Fibroblast of lung (primary cell): ENCODE results near the gene THOC6. TPM values are rescaled to one million over a fixed set of nuclear protein-coding genes. Genes with fewer than 3 reads are reported as not detected.

Source experiments
- DNase-seq, 2 donors: peaks; one replicate each; pipeline versions ENCODE4 v3.0.0 to v3.0.0-alpha.2; 2010; ENCODE audit warnings: low read depth in 2 of 2
- H2AFZ ChIP-seq: 2 replicates; pipeline ENCODE4 v1.5.1; 2012; ENCODE audit warnings: low read length, control low read depth, inconsistent platforms
- H3K27ac ChIP-seq: 2 replicates; pipeline ENCODE4 v1.5.1; 2011; ENCODE audit warnings: low read length, control low read depth; ENCODE audit not compliant: insufficient read depth
- H3K27me3 ChIP-seq: 2 replicates; pipeline ENCODE4 v1.5.1; 2011; ENCODE audit warnings: mild to moderate bottlenecking, low read length; ENCODE audit not compliant: control insufficient read depth, insufficient read depth
- H3K36me3 ChIP-seq: 2 replicates; pipeline ENCODE4 v1.5.1; 2011; ENCODE audit warnings: low read length; ENCODE audit not compliant: control insufficient read depth, insufficient read depth
- H3K4me1 ChIP-seq: 2 replicates; pipeline ENCODE4 v1.5.1; 2011; ENCODE audit warnings: low read length; ENCODE audit not compliant: control insufficient read depth, insufficient read depth; ENCODE audit errors: extremely low read depth
- H3K4me2 ChIP-seq: 2 replicates; pipeline ENCODE4 v1.5.1; 2011; ENCODE audit warnings: low read length, control low read depth; ENCODE audit not compliant: insufficient read depth; ENCODE audit errors: extremely low read depth
- H3K4me3 ChIP-seq, 4 experiments: fragments of 200-600 bp in 1 of 4; sonication (generic) in 1 of 4; replicated peaks in 1 of 4; 2 replicates each; pipeline ENCODE4 v1.5.1; 2011 to 2016; ENCODE audit warnings: low read length in 4 of 4, low read depth in 3 of 4, mild to moderate bottlenecking in 3 of 4, control low read depth in 2 of 4, inconsistent platforms in 1 of 4, mixed read lengths in 1 of 4; ENCODE audit not compliant: insufficient read depth in 1 of 4; ENCODE audit errors: control extremely low read depth in 1 of 4
- H3K79me2 ChIP-seq: 2 replicates; pipeline ENCODE4 v1.5.1; 2012; ENCODE audit warnings: mild to moderate bottlenecking, low read length, inconsistent platforms; ENCODE audit not compliant: control insufficient read depth, insufficient read depth
- H3K9ac ChIP-seq: 2 replicates; pipeline ENCODE4 v1.5.1; 2011; ENCODE audit warnings: mild to moderate bottlenecking, low read length, control low read depth; ENCODE audit not compliant: insufficient read depth
- H3K9me3 ChIP-seq: 2 replicates; pipeline ENCODE4 v1.5.1; 2012; ENCODE audit warnings: low read depth, low read length; ENCODE audit not compliant: control insufficient read depth, insufficient read depth
- H4K20me1 ChIP-seq: 2 replicates; pipeline ENCODE4 v1.5.1; 2011; ENCODE audit warnings: low read length; ENCODE audit not compliant: control insufficient read depth, insufficient read depth; ENCODE audit errors: extremely low read depth
- CTCF ChIP-seq, 2 donors: IDR thresholded peaks in 1 of 2; conservative IDR thresholded peaks in 1 of 2; 1 replicate in 1 of 2; 2 replicates in 1 of 2; pipeline ENCODE4 v1.5.1; 2011 to 2012; ENCODE audit warnings: low read length in 2 of 2, control low read depth in 1 of 2, inconsistent platforms in 1 of 2, low read depth in 1 of 2, mild to moderate bottlenecking in 1 of 2
- EZH2 ChIP-seq: IDR thresholded peaks from 2 replicates; pipeline ENCODE4 v1.5.1; 2012; ENCODE audit warnings: low read length, control low read depth, mild to moderate bottlenecking; ENCODE audit errors: missing control alignments
- polyA plus RNA-seq, 2 donors: library from polyadenylated mRNA; depleted of rRNA in 1 of 2; stranded (reverse) in 1 of 2; unstranded in 1 of 2; fragments of >200 nt; gene quantifications; 2 replicates each; pipeline ENCODE4 v1.2.1, GENCODE V29; 2011 to 2012; ENCODE audit warnings: missing spikeins in 1 of 2
- total RNA-seq: library from RNA; depleted of rRNA; stranded (reverse); fragments of >200 nt; gene quantifications from 2 replicates; pipeline ENCODE4 v1.2.1, GENCODE V29; 2014

Gene THOC6
- total and polyA plus RNA-seq, 2 donors (not counting 1 experiment from before 2014, with no cell fraction given), result 17.6 to 26.6 TPM

GRCh38 chr16:3030222-3031212, 6.7 kb downstream of the THOC6 start:
- TF ChIP-seq CTCF (conservative IDR thresholded peaks at IDR 0.05 in 1 of 2, IDR thresholded peaks at IDR 0.05 in 1 of 2; ENCODE audit: low read depth in 1 of 2, low read length in 2 of 2), result no peak
- peak; percentile 28 for TF ChIP-seq EZH2
- H3K4me3 ChIP-seq, result no peak overlapping the region
- H3K27me3 ChIP-seq, result peaks cover 24% of the 10 kb centered on the region
- H3K4me1 ChIP-seq, result no peaks in the 10 kb centered on the region
- no peak overlapping the region for H3K4me2 ChIP-seq
- no peak for DNase-seq
- peaks cover 2% of the 10 kb centered on the region for H4K20me1 ChIP-seq
- no peak overlapping the region for H2AFZ ChIP-seq
- no peaks in the 10 kb centered on the region for H3K79me2 ChIP-seq
- H3K36me3 ChIP-seq, result peaks cover 16% of the 10 kb centered on the region
- no peak overlapping the region for H3K9ac ChIP-seq
- no peaks in the 10 kb centered on the region for H3K9me3 ChIP-seq
- H3K27ac ChIP-seq, result no peak overlapping the region

- Histone ChIP-seq H3K79me2 (no peaks in the 10 kb centered on the region), H3K4me2 (no peak overlapping the region), H2AFZ (no peak overlapping the region), H3K27me3 (peaks cover 42% of the 10 kb centered on the region), H4K20me1 (peaks cover 2% of the 10 kb centered on the region), H3K9ac (no peak overlapping the region), H3K9me3 (no peaks in the 10 kb centered on the region), H3K36me3 (peaks cover 2% of the 10 kb centered on the region), H3K27ac (no peak overlapping the region), H3K4me1 (no peaks in the 10 kb centered on the region), H3K4me3 (no peak overlapping the region)
- no peak for DNase-seq
- no peak for TF ChIP-seq EZH2
- no peak for TF ChIP-seq CTCF (conservative IDR thresholded peaks at IDR 0.05 in 1 of 2, IDR thresholded peaks at IDR 0.05 in 1 of 2; ENCODE audit: low read depth in 1 of 2, low read length in 2 of 2)
Observed at GRCh38 chr16:3032624-3033023, 8.8 kb downstream of the THOC6 start.

GRCh38 chr16:3035289-3035971, 11.6 kb downstream of the THOC6 start:
- H2AFZ ChIP-seq, result no peak overlapping the region
- no peaks in the 10 kb centered on the region for H3K4me1 ChIP-seq
- no peak for DNase-seq
- no peak overlapping the region for H3K4me3 ChIP-seq
- H3K4me2 ChIP-seq, result no peak overlapping the region
- H3K36me3 ChIP-seq, result no peaks in the 10 kb centered on the region
- no peaks in the 10 kb centered on the region for H3K9me3 ChIP-seq
- H3K9ac ChIP-seq, result no peak overlapping the region
- H3K27me3 ChIP-seq, result peaks cover 51% of the 10 kb centered on the region
- H3K79me2 ChIP-seq, result no peaks in the 10 kb centered on the region
- TF ChIP-seq EZH2, result no peak
- no peak for TF ChIP-seq CTCF (conservative IDR thresholded peaks at IDR 0.05 in 1 of 2, IDR thresholded peaks at IDR 0.05 in 1 of 2; ENCODE audit: low read depth in 1 of 2, low read length in 2 of 2)
- H4K20me1 ChIP-seq, result peaks cover 2% of the 10 kb centered on the region
- no peak overlapping the region for H3K27ac ChIP-seq
